Ramos (cell line): ENCODE measurements around the gene CD300LB.
"Not testable (repeated sequence)": the region's sequence is repeated elsewhere in the genome, so short reads cannot be mapped to it uniquely, and the experiment has no call there.

Experiments
- in situ Hi-C: fragments of 300-500 bp; cut with MboI; formaldehyde crosslinking; loops from one replicate; pipeline ENCODE4 v1.14.3; 2022; ENCODE audit warnings: low sequenced_read_pairs; ENCODE audit not compliant: unreplicated experiment

The CD300LB gene

GRCh38 chr17:74527081-74527480 is 4.2 kb downstream of the CD300LB start:
- in situ Hi-C loops, result no loop called here

- in situ Hi-C loops, result no loop called here
Measured at GRCh38 chr17:74526681-74527080, 4.6 kb downstream of the CD300LB start.

GRCh38 chr17:74525781-74526288 is 5.4 kb downstream of the CD300LB start:
- in situ Hi-C loops, result no loop called here

DNA sequence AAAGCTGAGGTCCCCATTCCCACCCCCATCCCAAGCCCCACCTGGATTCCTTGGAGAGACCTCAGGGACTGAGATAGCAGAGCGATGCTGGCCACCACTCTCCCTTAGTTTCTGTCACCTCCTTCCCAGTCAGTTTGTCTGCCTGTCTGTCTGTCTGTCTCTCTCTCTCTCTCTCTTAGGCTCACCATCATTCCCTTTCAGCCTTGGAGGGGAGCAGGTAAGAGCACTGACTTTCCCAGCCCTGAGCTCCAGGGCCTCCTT is 5.9 kb downstream of the CD300LB start:
- in situ Hi-C loops, result no loop called here

GRCh38 chr17:74524653-74525464 is 6.4 kb downstream of the CD300LB start:
- in situ Hi-C loops, result no loop called here

GRCh38 chr17:74523308-74523707 is 8.0 kb downstream of the CD300LB start:
- in situ Hi-C loops, result no loop called here

GRCh38 chr17:74522381-74523105 is 8.7 kb downstream of the CD300LB start:
- in situ Hi-C loops, result no loop called here

DNA sequence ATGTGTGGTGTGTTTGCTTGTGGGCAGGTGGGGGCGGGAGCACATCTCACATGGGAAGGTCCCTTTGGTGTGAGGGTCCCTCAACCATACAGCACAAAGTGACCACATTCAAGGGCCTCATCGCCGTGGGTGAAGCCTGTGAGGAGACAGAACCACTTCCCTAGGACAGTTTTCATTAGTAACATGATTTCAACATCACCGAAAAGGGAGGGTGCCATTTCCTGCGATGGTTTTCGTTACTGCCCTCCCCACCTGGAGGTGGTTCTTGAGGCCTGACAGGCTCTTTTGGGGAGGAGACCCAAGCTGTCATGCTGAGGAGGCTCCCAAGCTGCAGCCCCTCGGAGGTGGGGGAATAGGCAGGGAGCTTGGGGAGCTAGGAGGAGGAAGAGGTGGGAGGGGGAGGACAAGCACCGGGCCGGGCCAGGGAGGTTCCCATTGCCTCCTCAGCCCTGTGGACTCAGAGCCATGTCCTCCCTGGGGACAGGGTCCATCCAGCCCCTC is 9.5 kb downstream of the CD300LB start:
- in situ Hi-C loops, result no loop called here

GRCh38 chr17:74520790-74521480 is 10.3 kb downstream of the CD300LB start:
- in situ Hi-C loops, result no loop called here

GRCh38 chr17:74520016-74520434 is 11.2 kb downstream of the CD300LB start:
- in situ Hi-C loops, result no loop called here

DNA sequence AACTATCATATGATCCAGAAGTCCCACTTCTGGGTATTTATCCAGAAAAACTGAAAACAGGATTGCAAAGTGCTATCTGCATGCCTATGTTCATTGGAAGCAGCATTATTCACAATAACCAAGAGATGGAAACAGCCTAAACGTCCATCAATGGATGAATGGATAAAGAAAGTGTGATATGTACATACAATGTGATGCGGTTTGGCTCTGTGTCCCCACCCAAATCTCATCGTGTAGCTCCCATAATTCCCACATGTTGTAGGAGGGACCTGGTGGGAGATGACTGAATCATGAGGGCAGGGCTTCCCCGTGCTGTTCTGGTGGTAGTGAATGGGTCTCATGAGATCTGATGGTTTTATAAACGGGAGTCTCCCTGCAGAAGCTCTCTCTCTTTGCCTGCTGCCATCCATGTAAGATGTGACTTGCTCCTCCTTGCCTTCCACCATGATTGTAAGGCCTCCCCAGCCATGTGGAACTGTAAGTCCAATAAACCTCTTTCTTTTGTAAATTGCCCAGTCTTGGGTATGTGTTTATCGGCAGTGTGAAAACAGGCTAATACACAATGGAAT is 12.8 kb downstream of the CD300LB start:
- in situ Hi-C loops, result not testable (repeated sequence)

GRCh38 chr17:74516561-74517328 is 14.5 kb downstream of the CD300LB start:
- in situ Hi-C loops, result no loop called here

DNA sequence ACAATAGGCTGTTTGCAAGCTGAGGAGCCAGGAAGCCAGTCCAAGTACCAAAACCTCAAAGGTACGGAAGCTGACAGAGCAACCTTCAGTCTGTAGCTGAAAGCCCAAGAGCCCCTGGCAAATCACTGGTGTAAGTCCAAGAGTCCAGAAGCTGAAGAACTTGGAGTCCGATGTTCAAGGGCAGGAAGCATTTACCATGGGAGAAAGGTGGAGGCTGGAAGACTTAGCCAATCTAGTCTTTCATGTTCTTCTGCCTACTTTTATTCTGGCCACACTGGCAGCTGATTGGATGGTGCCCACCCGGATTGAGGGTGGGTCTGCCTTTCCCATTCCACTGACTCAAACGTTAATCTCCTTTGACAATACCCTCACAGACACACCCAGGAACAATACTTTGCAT is 15.3 kb downstream of the CD300LB start:
- in situ Hi-C loops, result no loop called here

- in situ Hi-C loops, result no loop called here
Measured at GRCh38 chr17:74514632-74515334, 16.5 kb downstream of the CD300LB start.

DNA sequence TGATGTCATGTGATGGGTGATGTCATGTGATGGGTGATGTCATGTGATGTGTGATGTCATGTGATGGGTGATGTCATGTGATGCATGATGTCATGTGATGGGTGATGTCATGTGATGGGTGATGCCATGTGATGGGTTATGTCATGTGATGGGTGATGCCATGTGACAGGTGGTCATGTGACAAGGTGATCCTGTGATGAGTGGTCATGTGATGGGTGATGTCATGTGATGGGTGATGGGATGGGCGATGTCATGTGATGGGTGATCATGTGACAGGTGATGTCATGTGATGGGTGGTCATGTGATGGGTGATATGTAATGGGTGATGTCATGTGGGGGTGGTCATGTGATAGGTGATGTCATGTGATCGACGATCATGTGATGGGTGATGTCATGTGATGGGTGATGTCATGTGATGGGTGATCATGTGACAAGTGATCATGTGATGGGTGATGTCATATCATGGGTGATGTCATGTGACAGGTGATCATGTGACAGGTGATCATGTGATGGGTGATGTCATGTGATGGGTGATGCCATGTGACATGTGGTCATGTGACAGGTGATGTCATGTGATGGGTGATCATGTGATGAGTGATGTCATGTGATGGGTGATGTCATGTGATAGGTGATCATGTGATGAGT is 17.2 kb downstream of the CD300LB start:
- in situ Hi-C loops, result no loop called here

- in situ Hi-C loops, result no loop called here
Measured at GRCh38 chr17:74512624-74513091, 18.6 kb downstream of the CD300LB start.

DNA sequence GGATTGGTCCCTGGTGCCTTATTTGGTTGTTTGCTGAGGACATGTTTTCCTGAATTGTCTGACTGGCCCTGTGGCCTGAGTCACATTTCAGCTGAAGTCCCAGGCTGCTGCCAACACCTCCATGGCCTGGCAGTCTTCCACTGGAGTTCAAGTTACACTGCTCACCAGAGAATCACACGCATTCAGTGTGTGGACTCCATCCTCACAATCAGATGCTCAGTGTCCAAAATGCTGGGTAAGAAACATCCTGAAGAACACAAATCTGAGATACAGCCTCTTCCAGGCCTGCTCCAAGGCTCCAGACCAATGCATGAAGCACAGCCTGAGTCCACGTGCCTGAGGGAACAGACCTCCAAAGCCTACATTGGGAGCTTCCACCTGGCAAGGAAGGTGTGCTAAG is 19.2 kb downstream of the CD300LB start:
- in situ Hi-C loops, result no loop called here

- in situ Hi-C loops, result no loop called here
Measured at GRCh38 chr17:74508156-74508555, 23.1 kb downstream of the CD300LB start.

- in situ Hi-C loops, result not testable (repeated sequence)
Measured at GRCh38 chr17:74503949-74504348, 27.3 kb downstream of the CD300LB start.
